ENCODE measurements around the gene ABCC1.
"Not testable (repeated sequence)": the region's sequence is repeated elsewhere in the genome, so short reads cannot be mapped to it uniquely, and the experiment has no call there.

The ABCC1 gene

DNA sequence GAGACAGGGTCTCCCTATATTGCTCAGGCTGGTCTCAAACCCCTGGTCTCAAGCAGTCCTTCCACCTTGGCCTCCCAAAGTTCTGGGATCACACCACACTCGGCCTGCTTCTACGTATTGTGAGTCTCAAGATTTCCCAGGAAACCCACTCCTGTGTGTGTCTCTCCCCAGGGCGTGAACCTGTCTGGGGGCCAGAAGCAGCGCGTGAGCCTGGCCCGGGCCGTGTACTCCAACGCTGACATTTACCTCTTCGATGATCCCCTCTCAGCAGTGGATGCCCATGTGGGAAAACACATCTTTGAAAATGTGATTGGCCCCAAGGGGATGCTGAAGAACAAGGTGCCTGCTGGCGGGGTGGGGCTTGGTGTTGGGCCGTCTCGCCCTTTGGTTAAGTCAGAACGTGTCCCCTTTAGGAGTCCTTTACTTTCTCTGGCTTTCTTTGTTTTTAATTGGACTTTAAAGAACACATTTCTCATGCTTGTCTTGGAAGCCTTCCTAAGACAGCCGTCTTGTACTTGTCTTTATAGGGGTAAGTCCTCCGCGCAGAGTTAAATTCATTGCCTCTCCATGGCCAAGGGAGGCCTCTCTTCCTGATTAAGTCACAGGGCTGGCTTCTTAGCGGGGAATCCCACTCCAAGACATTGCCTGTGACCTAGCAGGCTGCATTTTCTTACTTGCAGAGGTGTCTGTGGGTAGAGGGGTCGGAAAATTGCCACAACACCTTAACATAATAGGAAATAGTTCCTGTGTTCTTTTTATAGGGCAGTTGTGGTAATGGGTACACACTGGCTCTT is 137.4 kb downstream of the ABCC1 start:
- DNase-seq: no peak

DNA sequence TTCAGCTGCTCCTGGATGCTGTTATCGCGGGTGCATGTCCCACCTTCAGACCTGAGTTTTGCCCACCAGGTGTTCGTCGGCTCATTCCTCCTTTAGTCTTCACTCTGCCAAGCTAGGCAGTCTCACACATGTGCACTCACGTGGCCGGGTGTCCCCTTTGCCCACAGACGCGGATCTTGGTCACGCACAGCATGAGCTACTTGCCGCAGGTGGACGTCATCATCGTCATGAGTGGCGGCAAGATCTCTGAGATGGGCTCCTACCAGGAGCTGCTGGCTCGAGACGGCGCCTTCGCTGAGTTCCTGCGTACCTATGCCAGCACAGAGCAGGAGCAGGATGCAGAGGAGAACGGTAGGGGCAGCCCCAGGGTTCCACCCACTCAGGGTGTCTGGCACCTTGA is 140.8 kb downstream of the ABCC1 start:
- no peak for DNase-seq

DNA sequence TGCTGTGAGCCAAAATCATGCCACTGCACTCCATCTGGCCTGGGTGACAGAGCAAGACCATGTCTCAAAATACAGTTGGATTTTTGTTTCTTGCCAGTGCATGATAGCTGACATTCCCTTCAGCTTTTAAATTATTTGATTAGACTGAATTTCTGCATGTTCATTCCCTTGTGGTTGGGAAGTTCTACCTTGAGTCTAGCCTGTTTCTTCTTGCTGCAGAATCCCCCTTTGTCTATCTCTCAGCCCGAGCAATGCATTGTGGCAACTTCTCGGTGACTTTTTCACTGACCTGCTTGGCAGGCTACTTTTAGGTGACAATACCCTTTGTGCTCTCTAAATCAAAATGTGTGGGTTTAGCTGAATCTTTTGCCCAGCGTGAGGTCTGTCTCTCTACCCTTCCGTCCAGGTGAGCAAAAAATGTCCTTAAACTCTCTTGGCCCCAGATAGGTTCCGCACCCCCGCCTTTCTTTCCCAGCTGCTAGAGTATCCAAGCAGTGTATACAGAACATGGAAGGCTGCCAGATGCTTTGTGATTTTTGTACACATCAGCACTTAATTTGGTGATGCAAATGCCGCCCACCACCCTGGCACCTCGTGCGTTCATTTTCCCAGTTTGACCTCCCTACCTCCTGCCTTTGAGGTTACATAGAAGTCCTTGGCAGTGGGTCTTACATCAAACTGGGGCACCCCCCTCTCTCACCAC is 143.7 kb downstream of the ABCC1 start:
- no peak for DNase-seq

DNA sequence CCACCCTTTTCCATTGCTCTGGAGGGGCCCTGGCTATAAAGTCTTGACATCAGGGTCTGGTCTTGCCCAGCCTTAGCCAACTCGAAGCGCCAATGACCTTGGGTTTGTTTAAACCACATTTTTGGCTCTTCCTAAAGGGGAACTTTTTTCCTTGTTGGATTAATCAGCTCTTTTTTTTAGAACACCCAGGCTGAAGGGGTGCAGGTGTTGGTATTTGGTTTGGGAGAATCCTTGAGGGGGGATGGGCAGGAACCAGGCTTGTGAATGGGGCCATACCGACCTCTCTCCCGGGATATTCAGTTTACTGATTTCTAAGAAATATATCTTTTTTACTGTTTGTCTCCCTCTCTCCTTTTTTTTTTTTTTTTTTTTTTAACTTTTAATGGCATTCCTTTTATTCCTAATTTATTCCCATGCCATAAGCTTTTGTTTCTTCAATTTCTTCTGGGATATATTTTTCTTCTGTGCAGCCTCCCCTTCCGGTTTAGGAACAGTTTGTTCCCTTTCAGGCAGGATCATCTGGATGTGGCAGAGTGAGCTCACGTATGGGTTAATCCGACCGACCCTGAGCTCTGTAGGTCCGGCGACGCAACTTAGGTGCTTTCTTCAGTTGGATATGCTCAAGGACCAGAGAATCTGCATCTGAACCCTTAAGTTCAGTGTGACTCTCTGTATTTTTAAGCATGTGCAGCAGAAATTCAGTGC is 144.4 kb downstream of the ABCC1 start:
- no peak for DNase-seq

DNA sequence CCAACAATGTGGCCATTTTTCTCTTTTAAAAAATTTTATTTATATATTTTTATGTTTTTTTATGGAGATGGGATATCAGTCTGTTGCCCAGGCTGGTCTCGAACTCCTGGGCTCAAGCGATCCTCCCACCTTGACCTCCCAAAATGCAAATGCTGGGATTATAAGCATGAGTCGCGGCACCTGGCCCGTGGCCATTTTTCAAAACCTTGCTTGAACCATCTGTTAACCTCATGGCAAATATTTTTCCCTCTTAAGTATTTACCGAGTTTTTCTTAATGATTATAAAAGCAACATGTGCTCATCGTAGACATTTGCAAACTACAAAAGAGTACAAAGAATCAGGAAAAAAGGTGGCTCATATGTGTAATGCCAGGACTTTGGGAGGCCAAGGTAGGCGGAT is 146.2 kb downstream of the ABCC1 start:
- no peak for DNase-seq

DNA sequence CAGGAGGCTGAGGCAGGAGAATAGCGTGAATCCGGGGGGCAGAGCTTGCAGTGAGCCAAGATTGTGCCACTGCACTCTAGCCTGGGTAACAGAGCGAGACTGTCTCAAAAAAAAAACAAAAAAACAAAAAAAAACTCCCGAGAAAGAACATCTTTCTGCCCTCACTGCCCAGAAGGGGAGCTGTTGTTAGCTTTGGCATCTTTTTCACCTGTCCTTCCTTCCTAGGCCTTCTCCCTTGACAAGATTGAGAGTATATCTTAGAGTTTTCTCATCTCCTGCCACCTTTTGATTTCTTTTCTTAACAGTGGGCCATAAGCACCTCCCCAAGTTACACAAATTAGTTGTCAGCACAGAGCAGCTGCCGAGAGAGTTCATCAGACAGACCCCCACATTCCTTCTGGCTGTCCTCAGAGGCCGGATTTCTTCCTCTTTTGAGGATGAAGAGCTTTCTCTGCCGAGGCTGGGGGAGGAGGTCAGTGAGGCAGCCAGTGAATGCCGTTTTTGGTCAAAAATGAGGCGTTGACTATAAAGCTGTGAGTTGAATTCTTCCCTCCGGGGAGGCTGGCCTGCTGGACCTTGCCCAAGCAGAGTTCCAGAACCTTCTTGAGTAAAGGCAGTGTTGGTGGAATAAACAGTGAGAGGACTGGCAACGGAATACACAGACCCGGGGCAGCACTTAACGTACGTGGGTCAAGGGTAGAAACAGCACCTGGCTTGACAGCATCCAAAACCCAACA is 146.9 kb downstream of the ABCC1 start:
- no peak for DNase-seq

DNA sequence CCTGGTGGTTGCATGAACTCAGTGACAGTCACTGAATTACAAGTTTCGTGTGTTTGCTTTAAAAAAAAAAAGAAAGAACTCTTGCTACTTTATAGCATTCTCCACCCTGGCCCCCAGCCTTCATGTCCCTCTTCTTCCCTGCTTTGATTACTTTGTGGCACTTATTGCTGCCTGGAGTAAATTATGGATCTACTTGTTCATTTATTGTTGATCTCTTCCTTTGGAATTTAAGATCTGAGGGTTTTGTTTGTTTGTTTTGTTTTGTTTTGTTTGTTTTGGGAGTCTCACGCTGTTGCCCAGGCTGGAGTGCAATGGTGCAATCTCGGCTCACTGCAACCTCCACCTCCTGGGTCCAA is 147.4 kb downstream of the ABCC1 start:
- no peak for DNase-seq

DNA sequence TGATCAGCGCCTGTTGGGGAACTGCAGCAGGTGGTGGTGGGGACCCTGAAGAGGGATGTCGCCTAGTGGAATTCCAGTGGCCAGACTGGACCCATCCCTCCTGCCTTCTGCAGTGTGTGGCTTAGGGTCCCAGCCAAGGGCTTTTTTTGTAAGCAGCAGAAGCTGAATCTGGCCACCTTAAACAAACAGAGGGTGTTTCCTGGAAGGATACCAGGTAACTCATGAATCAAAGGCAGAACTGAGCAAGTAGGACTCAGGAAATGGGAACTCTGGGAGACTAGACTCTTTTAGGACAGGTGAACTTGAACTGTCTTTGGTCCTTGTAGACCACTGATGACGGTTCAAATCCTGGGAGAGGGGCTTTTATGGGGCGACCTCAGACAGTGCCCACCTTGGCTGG is 149.9 kb downstream of the ABCC1 start:
- no peak for DNase-seq

DNA sequence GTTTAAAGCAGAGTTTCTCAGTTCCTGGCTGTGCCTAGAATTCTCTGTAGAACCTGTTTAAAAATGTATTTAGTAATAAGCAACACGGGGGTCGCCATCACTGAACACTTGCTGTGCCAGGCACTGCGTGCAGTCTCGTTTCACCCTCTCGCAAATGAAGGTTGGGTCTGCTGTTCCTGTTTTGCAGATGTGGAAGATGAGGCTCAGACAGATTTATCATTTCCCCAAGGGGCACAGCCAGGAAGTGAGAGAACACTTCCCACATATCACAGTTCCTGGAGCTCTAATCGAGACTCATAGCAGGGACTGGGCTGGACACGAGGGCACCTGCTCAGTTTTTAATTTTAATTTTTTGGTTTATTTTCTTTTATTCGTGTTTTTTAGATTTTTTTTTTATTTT is 151.2 kb downstream of the ABCC1 start:
- DNase-seq: no peak

DNA sequence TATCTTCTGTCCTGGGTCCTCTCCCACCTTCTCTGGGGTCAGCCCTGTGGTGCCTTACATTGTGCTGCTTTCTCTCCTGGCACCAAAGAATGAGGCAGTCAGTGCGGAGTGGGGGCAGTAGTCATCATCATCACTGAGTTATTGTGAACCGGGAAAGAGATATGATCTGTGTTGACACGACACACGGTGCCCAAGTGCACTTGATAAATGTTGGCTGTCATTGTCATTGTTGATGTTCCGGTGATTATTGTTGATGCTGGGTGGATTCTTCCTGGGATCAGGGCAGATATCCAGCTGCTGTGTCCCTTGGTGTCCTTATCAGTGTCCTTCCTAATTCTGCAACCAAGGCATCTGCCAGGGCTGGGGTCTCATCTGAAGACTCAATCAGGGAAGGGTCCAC is 152.2 kb downstream of the ABCC1 start:
- no peak for DNase-seq

DNA sequence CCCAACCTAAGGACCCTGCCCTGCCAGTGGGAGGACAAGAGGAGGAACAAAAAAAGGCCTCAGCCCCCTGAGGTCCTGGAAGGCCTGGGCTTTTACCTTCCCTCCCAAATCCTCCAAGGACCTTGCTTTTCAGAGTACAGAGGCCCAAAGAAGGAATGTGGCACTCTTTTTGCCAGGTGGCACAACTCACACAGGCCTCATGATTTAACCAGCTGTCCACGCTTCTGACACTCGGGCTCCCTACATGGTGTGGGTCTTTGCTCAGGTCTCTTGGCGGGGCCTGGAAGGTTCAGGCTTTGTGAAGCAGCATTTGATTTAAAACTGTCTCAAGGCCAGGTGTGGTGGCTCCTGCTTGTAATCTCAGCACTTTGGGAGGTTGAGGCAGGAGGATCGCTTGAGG is 153.3 kb downstream of the ABCC1 start:
- no peak for DNase-seq

DNA sequence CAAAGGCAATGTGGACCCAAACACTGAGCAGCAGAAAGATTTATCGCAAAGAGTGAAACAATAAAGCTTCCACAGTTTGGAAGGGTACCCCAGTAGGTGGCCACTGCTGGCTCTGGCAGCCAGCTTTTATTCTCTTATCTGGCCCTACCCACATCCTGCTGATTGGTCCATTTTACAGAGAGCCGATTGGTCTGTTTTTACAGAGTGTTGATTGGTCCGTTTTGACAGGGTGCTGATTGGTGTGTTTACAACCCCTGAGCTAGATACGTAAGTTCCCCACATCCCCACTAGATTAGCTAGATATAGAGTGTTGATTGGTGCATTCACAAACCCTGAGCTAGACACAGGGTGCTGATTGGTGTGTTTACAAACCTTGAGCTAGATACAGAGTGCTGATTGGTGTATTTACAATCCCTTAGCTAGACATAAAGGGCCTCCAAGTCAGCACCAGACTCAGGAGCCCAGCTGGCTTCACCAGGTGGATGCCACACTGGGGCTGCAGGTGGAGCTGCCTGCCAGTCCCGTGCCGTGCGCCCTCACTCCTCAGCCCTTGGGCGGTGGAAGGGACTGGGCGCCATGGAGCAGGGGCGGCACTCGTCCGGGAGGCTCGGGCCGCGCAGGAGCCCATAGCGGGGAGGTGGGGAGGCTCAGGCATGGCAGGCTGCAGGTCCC is 154.9 kb downstream of the ABCC1 start:
- DNase-seq: not testable (repeated sequence)

DNA sequence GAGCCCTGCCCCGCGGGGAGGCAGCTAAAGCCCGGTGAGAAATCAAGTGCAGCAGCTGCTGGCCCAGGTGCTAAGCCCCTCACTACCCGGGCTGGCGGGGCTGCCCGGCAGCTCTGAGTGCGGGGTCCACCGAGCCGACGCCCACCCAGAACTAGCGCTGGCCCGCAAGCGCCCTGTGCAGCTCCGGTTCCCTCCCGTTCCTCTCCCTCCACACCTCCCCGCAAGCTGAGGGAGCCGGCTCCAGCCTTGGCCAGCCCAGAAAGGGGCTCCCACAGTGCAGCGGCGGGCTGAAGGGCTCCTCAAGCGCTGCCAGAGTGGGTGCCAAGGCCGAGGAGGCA is 155.4 kb downstream of the ABCC1 start:
- not testable (repeated sequence) for DNase-seq

DNA sequence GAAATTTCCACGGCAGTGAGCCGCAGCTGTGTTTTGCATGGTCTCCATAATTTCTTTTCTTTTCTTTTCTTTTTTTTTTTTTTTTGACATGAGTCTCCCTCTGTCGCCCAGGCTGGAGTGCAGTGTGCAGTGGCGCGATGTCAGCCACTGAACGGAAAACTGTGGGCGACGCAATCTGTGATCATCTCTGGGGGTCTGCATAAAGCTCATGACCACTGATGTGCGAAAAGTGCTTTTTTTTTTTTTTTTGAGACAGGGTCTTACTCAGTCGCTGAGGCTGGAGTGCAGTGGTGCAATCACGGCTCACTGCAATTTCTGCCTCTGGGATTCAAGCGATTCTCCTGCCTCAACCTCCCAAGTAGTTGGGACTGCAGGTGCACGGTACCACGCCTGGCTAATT is 156.2 kb downstream of the ABCC1 start:
- DNase-seq: no peak

DNA sequence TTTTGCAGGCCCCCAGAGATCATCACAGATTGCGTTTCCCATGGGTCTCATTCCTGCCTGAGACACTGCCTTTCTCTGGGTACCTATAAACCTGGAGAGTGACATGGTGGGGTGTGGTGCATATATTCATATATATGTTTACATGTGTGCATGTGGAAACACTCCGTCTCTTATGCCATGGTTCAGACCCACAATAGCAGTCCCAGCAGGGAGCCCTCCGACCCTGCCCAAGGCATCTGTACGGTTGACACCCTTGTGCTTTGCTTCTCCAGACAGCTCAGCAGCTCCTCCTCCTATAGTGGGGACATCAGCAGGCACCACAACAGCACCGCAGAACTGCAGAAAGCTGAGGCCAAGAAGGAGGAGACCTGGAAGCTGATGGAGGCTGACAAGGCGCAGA is 157.1 kb downstream of the ABCC1 start:
- DNase-seq: no peak

DNA sequence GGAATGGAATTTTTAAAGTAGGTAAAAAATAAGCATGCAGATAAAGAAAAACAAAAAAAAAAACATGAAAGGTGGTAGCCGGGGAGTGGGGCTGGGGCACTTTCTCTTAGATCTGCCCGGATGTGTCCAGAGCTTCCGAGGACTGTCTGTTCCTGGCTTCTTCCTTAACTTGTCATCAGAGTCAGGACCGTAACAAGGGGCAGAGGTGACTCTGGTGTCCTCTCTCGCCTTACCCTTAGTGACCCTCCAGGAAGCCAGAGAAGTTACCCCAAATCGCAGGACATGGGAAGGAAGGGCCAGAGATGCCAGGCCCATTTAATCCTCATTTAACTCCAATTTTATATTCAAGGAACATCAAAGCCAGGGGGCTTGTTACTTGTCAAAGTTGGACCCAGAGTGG is 158.4 kb downstream of the ABCC1 start:
- DNase-seq: no peak

DNA sequence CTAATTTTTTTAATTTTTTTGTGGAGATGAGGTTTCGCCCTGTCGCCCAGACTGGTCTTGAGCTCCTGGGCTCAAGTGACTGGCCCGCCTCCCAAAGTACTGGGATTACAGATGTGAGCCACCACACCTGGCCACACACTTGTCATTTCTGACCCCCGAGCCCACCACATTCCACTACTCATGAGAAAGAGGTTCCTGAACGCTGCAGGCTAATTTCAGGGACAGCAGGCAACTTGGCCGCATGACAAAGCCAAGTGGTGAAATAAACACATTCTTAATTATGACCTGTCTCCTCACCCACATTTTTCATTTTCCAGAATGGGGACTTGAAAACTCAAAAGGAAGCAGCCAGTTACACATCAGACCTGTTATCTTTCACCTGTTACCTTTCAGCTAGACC is 159.3 kb downstream of the ABCC1 start:
- DNase-seq: no peak

DNA sequence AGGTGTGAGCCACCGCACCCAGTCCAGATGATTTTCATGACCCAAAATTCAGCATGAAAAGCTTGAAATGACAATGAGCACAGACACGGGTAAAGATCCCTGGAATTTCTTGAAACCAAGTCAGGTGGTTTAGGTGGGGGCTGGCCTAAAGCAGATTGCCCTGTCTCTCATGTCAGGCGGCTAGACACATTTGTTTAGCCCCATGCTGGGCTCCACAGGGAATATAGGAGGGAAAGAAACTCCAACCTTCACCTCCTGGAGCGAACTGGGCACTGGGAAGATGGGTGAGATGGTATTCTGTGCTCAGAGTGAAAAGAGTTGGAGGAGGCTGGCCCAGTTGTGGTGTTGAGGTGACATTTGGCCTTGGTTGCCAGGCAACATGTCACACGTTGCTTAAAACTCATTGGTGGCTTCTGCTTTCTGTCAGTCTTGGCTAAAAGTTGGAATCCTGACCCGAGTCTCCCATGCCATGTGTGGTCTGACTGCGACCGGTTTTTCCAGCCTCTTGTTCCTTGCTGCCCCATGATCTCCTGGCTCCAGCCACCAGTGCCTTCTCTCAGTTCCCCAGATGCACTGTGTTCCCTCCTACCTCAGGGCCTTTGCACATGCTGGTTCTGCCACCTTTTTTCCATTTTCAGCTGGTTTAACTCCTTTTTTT is 160.2 kb downstream of the ABCC1 start:
- DNase-seq: no peak

DNA sequence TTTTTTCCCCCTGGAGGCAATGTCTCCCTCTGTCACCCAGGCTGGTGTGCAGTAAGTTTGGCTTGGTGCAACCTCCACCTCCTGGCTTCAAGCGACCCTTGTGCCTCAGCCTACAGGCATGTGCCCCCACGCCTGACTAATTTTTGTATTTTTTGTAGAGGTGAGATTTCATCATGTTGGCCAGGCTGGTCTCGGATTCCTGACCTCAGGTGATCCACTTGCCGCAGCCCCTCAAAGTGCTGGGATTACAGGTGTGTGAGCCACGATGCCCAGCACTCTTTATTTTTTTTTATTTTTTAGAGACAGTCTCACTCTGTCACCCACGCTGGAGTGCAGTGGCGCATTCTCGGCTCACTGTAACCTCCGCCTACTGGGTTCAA is 160.7 kb downstream of the ABCC1 start:
- no peak for DNase-seq

DNA sequence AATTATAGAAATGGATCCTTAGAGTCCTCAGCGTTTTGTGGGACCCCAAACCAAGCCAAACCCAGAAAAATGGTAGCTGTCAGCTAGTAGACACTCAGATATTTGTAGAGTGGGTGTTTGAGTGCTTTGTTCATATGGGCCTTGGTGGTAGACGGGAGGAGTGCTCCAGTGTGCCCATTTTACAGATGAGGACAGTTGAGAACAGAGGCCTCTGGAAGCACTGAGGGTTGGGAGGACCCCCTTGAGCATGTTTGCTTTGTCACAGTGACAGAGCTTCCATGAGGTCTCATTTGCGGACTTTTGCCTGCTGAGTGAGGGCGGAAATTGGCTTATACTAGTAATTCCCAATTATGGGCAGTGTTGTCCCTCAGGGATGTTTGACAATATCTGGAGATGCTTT is 162.2 kb downstream of the ABCC1 start:
- no peak for DNase-seq

DNA sequence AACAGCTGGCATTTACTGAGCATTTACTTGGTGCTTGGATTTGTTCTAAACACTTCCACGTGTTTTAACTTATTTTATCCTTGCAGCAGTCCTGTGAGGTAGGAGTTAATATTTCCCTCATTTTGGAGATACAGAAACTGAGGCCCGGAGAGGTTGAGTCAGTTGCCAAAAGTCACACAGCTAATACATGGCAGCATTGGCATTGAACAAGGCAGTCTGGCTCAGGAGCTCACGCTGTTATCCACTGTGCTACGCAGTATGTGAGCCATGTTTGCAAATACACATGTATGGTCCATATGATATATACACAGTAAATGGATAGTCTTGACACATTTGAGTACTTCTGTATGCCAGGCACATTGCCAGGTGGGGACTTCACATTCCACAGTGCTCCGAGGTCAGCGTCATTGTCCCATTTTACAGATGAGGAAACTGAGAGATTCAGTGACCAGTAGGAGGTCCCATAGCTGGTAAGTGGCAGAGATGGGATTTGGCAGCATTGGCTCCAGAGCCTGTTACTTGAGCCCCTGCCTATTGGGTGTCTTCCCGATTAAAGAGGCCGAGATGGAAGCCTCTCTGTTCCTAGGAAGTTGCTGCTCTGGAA is 163.1 kb downstream of the ABCC1 start:
- no peak for DNase-seq

DNA sequence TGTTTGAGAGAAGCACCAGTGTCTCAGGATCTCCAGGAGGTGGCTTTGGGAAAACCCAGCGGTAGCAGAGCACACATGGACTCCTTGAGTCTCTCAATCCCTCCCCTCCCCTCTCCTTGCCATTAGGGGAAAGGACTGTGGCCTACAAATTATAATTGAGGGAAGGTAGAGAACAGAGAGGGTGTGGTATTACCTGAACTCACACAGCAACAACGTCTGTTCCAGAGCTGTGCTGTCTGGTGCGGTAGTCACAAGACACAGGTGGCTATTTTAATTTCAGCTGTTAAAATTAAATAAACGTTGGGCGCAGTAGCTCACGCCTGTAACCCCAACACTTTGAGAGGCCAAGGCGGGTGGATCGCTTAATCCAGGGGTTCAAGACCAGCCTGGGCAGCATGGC is 163.7 kb downstream of the ABCC1 start:
- no peak for DNase-seq

Data from NCI-H187 (cell line).